HG03095 (cell line): ENCODE results near the gene GALNT1.

ENCODE experiments used
- ATAC-seq: cut with Tn5 transposase; IDR thresholded peaks from one replicate; pipeline ENCODE4 v1.9.1; 2021; ENCODE audit warnings: moderate library complexity; ENCODE audit not compliant: unreplicated experiment

GALNT1 gene

GRCh38 chr18:35749701-35750100, 168.2 kb downstream of the GALNT1 start:
- no peak for ATAC-seq

GRCh38 chr18:35750929-35751328, 169.4 kb downstream of the GALNT1 start:
- ATAC-seq, result no peak

- no peak for ATAC-seq
Measured at GRCh38 chr18:35753306-35753910, 171.9 kb downstream of the GALNT1 start.

- no peak for ATAC-seq
Measured at GRCh38 chr18:35754464-35754863, 172.9 kb downstream of the GALNT1 start.

GRCh38 chr18:35755369-35755768, 173.8 kb downstream of the GALNT1 start:
- no peak for ATAC-seq

- ATAC-seq, result no peak
Measured at GRCh38 chr18:35756506-35757117, 175.1 kb downstream of the GALNT1 start.
